Smooth muscle cell of the brain vasculature (primary cell): ENCODE measurements around the gene PAFAH1B1.
"Not testable (repeated sequence)": the region's sequence is repeated elsewhere in the genome, so short reads cannot be mapped to it uniquely, and the experiment has no call there.

ENCODE experiments used
- DNase-seq: peaks from one replicate; pipeline ENCODE4 v3.0.0-alpha.2; 2012; ENCODE audit warnings: low read depth, low spot score

PAFAH1B1 gene

DNA sequence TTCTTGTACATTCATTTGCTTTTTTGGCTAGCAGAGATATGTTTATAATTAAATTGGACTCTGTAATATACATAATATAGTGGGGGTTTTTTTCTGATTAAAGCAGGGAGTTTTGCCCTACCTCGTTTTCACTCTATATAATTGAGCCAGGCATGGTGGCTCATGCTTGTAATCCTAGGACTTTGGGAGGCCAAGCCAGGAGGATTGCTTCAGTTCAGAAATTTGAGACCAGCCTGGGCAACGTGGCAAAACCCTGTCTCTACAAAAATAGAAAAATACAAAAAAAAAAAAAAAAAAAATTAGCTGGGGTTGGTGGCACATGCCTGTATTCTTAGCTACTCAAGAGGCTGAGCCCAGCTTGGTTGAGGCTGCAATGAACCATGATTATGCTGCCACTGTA is 42.2 kb downstream of the PAFAH1B1 start:
- no peak for DNase-seq

GRCh38 chr17:2636169-2636930 is 42.9 kb downstream of the PAFAH1B1 start:
- DNase-seq: no peak

GRCh38 chr17:2637422-2637821 is 44.0 kb downstream of the PAFAH1B1 start:
- no peak for DNase-seq

- DNase-seq: no peak
Observed at GRCh38 chr17:2644971-2645370, 51.5 kb downstream of the PAFAH1B1 start.

DNA sequence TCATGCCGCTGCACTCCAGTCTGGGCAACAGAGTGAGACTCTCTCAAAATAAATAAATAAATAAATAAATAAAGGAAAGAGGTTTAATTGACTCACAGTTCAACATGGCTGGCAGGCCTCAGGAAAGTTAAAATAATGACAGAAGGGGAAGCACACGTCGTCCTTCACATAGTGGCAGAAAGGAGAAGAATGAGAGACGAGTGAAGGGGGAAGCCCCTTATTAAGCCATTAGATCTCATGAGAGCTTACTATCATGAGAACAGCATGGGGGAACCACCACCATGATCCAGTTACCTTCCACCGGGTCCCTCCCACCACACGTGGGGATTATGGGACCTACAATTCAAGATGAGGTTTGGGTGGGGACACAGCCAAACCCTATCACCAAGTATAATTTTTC is 54.5 kb downstream of the PAFAH1B1 start:
- no peak for DNase-seq

GRCh38 chr17:2649191-2649590 is 55.7 kb downstream of the PAFAH1B1 start:
- DNase-seq: no peak

DNA sequence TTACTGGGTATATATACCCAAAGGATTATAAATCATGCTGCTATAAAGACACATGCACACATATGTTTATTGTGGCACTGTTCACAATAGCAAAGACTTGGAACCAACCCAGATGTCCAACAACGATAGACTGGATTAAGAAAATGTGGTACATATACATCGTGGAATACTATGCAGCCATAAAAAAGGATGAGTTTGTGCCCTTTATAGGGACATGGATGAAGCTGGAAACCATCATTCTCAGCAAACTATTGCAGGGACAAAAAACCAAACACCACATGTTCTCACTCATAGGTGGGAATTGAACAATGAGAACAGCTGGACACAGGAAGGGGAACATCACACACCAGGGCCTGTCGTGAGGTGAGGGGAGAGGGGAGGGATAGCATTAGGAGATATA is 59.5 kb downstream of the PAFAH1B1 start:
- not testable (repeated sequence) for DNase-seq

GRCh38 chr17:2655546-2655945 is 62.1 kb downstream of the PAFAH1B1 start:
- no peak for DNase-seq

DNA sequence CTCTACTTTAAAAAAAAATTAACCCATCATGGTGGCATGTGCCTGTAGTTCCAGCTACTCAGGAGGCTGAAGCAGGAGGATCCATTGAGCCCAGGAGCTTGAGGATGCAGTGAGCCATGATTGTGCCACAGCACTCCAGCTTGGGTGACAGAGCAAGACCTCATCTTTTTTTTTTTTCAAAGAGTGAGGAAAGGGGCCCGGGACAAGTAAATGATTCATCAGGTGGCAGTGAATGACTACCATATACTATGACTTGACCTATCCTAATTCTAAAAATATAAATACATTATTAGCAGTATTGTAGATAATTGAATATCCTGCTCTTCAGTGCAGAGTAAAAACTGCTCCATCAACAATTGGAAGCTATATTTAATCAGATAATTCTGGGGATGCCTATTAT is 62.8 kb downstream of the PAFAH1B1 start:
- DNase-seq: no peak

DNA sequence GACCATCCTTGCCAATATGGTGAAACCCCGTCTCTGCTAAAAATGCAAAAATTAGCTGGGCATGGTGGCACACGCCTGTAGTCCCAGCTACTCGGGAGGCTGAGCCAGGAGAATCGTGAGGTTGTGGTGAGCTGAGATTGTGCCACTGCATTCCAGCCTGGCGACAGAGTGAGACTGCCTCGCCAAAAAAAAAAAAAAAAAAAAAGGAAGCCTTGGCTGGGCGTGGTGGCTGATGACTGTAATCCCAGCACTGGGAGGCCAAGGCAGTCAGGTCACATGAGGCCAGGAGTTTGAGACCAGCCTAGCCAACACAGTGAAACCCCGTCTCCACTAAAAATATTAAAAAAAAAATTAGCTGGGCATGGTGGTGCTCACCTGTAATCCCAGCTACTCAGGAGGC is 65.9 kb downstream of the PAFAH1B1 start:
- not testable (repeated sequence) for DNase-seq

- not testable (repeated sequence) for DNase-seq
Observed at GRCh38 chr17:2660410-2660809, 67.0 kb downstream of the PAFAH1B1 start.

GRCh38 chr17:2672026-2672425 is 78.6 kb downstream of the PAFAH1B1 start:
- DNase-seq: no peak

- DNase-seq: not testable (repeated sequence)
Observed at GRCh38 chr17:2679247-2679646, 85.8 kb downstream of the PAFAH1B1 start.

- DNase-seq: no peak
Observed at GRCh38 chr17:2680961-2681360, 87.5 kb downstream of the PAFAH1B1 start.

DNA sequence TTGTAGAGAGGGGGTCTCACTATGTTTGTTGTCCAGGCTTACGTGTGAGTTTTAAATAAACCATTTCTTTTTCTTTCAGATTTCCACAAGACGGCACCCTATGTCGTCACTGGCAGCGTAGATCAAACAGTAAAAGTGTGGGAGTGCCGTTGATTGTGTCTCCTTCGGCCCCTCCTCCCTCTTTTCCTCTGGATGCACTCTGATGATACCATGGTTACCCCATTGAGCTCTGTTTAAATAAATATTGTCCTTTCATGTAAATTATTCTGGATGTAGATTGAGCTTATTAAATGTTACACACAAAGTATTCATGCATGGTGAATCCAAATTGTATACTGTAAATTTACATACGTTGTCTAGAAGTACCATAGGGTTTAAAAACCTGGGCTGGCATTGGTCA is 88.2 kb downstream of the PAFAH1B1 start:
- no peak for DNase-seq

DNA sequence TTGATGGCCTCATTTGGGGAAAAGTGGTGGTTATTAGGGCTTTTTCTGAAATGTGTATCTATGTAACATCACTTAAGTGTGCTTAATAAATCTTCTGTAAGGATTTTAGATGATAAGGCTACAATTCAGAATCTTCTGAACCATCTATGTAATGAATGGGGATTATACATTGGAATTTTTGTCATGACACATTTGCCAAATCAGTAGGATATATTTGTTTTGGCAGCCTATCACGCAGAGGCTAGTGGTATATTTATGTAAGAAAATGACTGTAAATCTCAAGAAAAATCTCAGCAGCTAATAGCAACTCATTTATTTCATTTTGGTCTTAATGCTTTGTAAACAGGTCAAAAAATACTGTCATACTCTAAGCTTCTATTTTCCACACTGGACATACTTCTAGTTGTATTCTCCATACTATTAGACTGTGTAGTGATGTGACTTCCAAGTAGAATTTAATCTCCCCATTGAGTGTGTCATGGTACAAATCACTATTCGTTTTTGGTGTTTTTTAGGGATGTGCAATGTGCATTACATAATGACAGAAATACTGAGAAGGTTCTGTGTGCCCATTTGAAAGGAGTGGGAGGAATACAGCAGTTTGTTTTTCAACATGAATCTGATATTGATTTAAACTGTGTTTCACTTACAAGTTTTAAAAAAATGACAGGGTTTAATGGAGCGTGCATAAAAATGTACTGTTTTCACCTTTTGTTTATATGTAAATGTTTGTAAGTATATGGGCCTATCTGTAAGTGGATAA is 88.9 kb downstream of the PAFAH1B1 start:
- no peak for DNase-seq

DNA sequence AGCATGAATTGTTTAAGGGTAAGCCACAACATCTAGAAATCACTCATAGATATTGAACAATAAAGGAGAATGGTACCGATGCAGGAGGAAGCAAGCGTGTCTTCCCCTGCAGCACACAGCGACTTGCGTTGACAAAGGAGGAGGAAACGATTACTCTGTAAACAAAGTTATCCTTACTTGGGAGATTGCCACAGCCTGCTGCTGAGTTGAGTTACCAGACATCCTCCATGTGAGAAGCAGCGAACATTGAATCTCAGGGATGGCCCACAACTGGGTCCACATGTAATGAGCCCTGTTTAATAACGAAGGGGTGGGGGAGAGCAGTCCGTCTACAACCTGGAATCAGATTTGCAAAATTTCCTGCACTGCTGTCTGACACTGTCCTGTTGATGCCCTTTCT is 90.5 kb downstream of the PAFAH1B1 start:
- no peak for DNase-seq

DNA sequence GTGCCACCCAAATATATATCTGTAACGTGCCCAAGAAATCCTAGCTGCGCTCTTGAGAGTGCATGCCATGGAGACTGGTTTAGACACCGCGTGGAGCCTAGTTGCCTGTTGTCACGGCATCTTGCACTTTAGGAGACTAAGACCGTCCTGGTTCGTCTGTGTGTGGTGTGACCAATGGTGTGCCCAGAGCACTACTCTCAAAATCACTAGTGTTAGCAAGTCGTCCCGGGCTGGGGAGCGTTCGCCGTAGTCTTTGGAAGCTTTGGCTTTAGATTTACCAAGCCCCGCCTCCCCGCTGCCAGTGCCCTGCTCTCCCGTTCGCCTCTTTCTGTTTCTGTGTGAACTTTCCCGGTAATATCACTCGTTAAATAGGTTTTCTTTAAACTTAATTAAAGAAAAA is 91.1 kb downstream of the PAFAH1B1 start:
- no peak for DNase-seq

GRCh38 chr17:2685696-2686095 is 92.2 kb downstream of the PAFAH1B1 start:
- no peak for DNase-seq

DNA sequence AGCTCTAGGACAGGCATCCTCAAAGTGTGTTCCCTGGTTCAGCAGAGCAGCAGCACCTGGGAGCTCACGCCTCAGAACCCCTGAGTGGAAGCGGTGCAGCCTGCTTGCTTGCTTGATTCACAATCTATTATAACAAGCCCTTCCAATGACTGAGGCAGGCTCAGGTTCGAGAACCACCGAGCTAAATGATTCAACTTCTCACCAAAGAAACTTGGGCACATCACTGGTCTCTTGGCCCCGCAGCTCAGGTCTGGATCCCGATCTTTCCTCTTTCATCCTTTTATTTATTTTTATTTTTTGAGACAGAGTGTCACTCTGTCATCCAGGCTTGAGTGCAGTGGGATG is 93.6 kb downstream of the PAFAH1B1 start:
- DNase-seq: no peak

GRCh38 chr17:2688351-2689342 is 95.2 kb downstream of the PAFAH1B1 start:
- no peak for DNase-seq
